Right lobe of liver (tissue), 4 donors: ENCODE measurements around the gene BCL2L11.

Source experiments
- POLR2A ChIP-seq: fragments of 450-650 bp; IDR thresholded peaks from one replicate; pipeline ENCODE4 v1.6.1; 2017; ENCODE audit warnings: antibody characterized with exemption, mild to moderate bottlenecking
- TF ChIP-seq, protein P1 (sequence below), 4 donors: fragments of 200-600 bp in 3 of 4; fragments of 450-650 bp in 1 of 4; IDR thresholded peaks; one replicate each; pipeline versions ENCODE4 v1.5.1 to v1.8.0; 2016 to 2022; ENCODE audit warnings: antibody characterized with exemption in 4 of 4, mild to moderate bottlenecking in 2 of 4
- donor health status: DM: no; HTN: no; CAD: no.
- donor health status: DM: no; HTN: no; CAD: no.
- donor health status: DM: no; HTN: yes; CAD: no.

DNA sequence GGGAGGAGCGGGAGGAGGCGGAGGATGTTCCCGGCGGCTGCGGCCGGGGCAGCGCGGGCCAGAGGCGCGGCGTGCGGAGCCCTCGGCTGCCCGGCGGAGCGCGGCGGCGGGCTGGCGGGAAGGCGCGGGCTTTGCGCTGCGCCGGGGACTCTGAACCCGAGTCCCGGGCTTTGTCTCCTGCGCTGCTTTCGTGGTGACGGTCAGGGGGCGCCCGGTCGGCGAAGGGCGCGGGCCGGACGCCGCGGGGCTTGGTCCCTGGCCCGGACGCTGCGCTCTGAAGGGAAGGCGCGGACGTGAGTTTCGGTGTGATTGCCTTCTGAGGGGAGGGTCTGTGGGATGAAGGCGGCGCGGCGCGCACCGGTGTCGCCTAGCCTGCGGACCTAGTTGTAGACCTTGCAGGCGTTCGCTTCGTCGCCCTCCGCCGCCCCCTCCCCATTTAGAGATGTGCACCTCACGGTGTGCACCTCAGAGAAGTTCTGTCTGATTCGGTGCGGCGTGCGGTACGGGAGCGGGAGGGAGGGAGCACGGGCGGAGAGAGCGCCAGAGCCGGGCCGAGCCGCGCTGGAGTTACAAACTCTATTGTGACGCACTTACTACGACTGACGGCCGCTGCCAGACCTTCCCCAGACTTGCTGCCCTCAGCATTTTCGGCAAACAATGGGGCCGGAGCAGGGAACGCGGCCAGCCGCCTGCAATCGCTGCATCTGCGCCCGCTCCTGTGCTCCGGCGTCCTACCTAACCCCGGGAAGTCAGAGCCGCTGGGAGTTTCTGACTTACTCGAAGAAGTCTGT is 2.1 kb downstream of the BCL2L11 start:
- TF ChIP-seq, protein P1, sequence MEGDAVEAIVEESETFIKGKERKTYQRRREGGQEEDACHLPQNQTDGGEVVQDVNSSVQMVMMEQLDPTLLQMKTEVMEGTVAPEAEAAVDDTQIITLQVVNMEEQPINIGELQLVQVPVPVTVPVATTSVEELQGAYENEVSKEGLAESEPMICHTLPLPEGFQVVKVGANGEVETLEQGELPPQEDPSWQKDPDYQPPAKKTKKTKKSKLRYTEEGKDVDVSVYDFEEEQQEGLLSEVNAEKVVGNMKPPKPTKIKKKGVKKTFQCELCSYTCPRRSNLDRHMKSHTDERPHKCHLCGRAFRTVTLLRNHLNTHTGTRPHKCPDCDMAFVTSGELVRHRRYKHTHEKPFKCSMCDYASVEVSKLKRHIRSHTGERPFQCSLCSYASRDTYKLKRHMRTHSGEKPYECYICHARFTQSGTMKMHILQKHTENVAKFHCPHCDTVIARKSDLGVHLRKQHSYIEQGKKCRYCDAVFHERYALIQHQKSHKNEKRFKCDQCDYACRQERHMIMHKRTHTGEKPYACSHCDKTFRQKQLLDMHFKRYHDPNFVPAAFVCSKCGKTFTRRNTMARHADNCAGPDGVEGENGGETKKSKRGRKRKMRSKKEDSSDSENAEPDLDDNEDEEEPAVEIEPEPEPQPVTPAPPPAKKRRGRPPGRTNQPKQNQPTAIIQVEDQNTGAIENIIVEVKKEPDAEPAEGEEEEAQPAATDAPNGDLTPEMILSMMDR (IDR thresholded peaks at IDR 0.05) = no peak
- TF ChIP-seq POLR2A = peak; percentile 90
